HEK293T (cell line): ENCODE results near the gene SHC4.

Experiments used
- CTCF ChIA-PET: fragments of 350-600 bp; formaldehyde crosslinking; extraction: SDS; loops from one replicate; lab custom pipeline; 2021; ENCODE audit warnings: antibody characterized with exemption, inconsistent platforms; lab: Yijun Ruan, JAX
- POLR2A ChIA-PET: fragments of 350-600 bp; formaldehyde crosslinking; extraction: SDS; loops from one replicate; lab custom pipeline; 2020; ENCODE audit warnings: antibody characterized with exemption, inconsistent platforms; lab: Yijun Ruan, JAX
- DNase-seq: peaks from one replicate; pipeline ENCODE4 v3.0.0; 2012; ENCODE audit warnings: mixed read lengths; ENCODE audit errors: extremely low spot score
- ARNT ChIP-seq: fragments of 450-650 bp; IDR thresholded peaks from 2 replicates; pipeline ENCODE4 v1.6.1; 2017; ENCODE audit warnings: mild to moderate bottlenecking
- BHLHE40 ChIP-seq: fragments of 450-650 bp; IDR thresholded peaks from 2 replicates; pipeline ENCODE4 v1.6.1; 2016; ENCODE audit warnings: mild to moderate bottlenecking, moderate library complexity, borderline replicate concordance
- CTBP1 ChIP-seq: fragments of 450-650 bp; IDR thresholded peaks from 2 replicates; pipeline ENCODE4 v1.6.1; 2016; ENCODE audit warnings: borderline replicate concordance
- ELF4 ChIP-seq: fragments of 450-650 bp; IDR thresholded peaks from 2 replicates; pipeline ENCODE4 v1.6.1; 2017; ENCODE audit warnings: antibody characterized with exemption
- FOXA1 ChIP-seq: fragments of 450-650 bp; IDR thresholded peaks from 2 replicates; pipeline ENCODE4 v1.6.1; 2016; ENCODE audit warnings: mild to moderate bottlenecking
- FOXK2 ChIP-seq: fragments of 450-650 bp; IDR thresholded peaks from 2 replicates; pipeline ENCODE4 v1.6.1; 2016; ENCODE audit warnings: mild to moderate bottlenecking
- FOXM1 ChIP-seq: fragments of 450-650 bp; IDR thresholded peaks from 2 replicates; pipeline ENCODE4 v1.6.1; 2017; ENCODE audit warnings: mild to moderate bottlenecking, borderline replicate concordance
- HDGF ChIP-seq: fragments of 450-650 bp; IDR thresholded peaks from 2 replicates; pipeline ENCODE4 v1.6.1; 2017; ENCODE audit warnings: antibody characterized with exemption, borderline replicate concordance
- L3MBTL2 ChIP-seq: fragments of 450-650 bp; conservative IDR thresholded peaks from 2 replicates; pipeline ENCODE4 v1.6.1; 2016; ENCODE audit warnings: mild to moderate bottlenecking
- LEF1 ChIP-seq: fragments of 450-650 bp; IDR thresholded peaks from 2 replicates; pipeline ENCODE4 v1.6.1; 2017; ENCODE audit warnings: mild to moderate bottlenecking, borderline replicate concordance
- NFRKB ChIP-seq: fragments of 450-650 bp; IDR thresholded peaks from 2 replicates; pipeline ENCODE4 v1.6.1; 2016; ENCODE audit warnings: mild to moderate bottlenecking, moderate library complexity
- PKNOX1 ChIP-seq: fragments of 450-650 bp; IDR thresholded peaks from 2 replicates; pipeline ENCODE4 v1.6.1; 2016
- SP1 ChIP-seq: fragments of 450-650 bp; IDR thresholded peaks from 2 replicates; pipeline ENCODE4 v1.6.1; 2017
- SUZ12 ChIP-seq: fragments of 450-650 bp; IDR thresholded peaks from 2 replicates; pipeline ENCODE4 v1.6.1; 2016; ENCODE audit warnings: mild to moderate bottlenecking
- TARDBP ChIP-seq: fragments of 450-650 bp; IDR thresholded peaks from 2 replicates; pipeline ENCODE4 v1.6.1; 2016
- ZNF384 ChIP-seq: fragments of 450-650 bp; IDR thresholded peaks from 2 replicates; pipeline ENCODE4 v1.6.1; 2016

The SHC4 gene

GRCh38 chr15:48832648-48833047 is 131.1 kb downstream of the SHC4 start:
- ChIA-PET CTCF (no interaction called here), POLR2A (no interaction called here)
- no peak for TF ChIP-seq BHLHE40
- TF ChIP-seq LEF1: no peak
- TF ChIP-seq CTBP1: no peak
- no peak for DNase-seq

GRCh38 chr15:48828906-48829305 is 134.8 kb downstream of the SHC4 start:
- CTCF ChIA-PET: no interaction called here
- TF ChIP-seq FOXK2 (no peak), ZNF384 (no peak), ELF4 (no peak), HDGF (no peak), FOXM1 (no peak), NFRKB (no peak), CTBP1 (no peak), FOXA1 (no peak), LEF1 (no peak), BHLHE40 (no peak), ARNT (no peak), PKNOX1 (no peak), SP1 (no peak), SUZ12 (no peak), L3MBTL2 (no peak), TARDBP (no peak)
- DNase-seq: no peak
- POLR2A ChIA-PET: no interaction called here

GRCh38 chr15:48828471-48828870 is 135.2 kb downstream of the SHC4 start:
- TF ChIP-seq FOXA1 (no peak), L3MBTL2 (no peak), FOXM1 (no peak), BHLHE40 (no peak), CTBP1 (no peak), LEF1 (no peak), PKNOX1 (no peak), ARNT (no peak), NFRKB (no peak), ZNF384 (no peak), FOXK2 (no peak), ELF4 (no peak), SUZ12 (no peak), SP1 (no peak), HDGF (no peak), TARDBP (no peak)

GRCh38 chr15:48825075-48825474 is 138.6 kb downstream of the SHC4 start:
- TF ChIP-seq SP1 (no peak), ZNF384 (no peak), PKNOX1 (no peak), HDGF (no peak), FOXM1 (no peak), NFRKB (no peak), CTBP1 (no peak), BHLHE40 (no peak)
- DNase-seq: no peak
- CTCF ChIA-PET: no interaction called here
- POLR2A ChIA-PET: no interaction called here

More at GRCh38 chr15:48828471-48828870, 135.2 kb downstream of the SHC4 start:
- no peak for DNase-seq
- CTCF ChIA-PET: no interaction called here
- POLR2A ChIA-PET: no interaction called here

- no peak for DNase-seq
- POLR2A ChIA-PET: interaction anchor here (1.2 kb wide), 1 partner anchor 13 kb away, joined by 6 read pairs; the partner anchor contains the start of gene CEP152
- TF ChIP-seq ARNT (no peak), FOXM1 (no peak), NFRKB (no peak), L3MBTL2 (no peak), ZNF384 (no peak), FOXA1 (no peak), HDGF (no peak), TARDBP (no peak), BHLHE40 (no peak), FOXK2 (no peak), PKNOX1 (no peak), CTBP1 (no peak), SUZ12 (no peak)
- CTCF ChIA-PET: no interaction called here
Observed at GRCh38 chr15:48823706-48824105, 140.0 kb downstream of the SHC4 start.

- TF ChIP-seq PKNOX1: no peak
- TF ChIP-seq HDGF: no peak
- TF ChIP-seq SUZ12: no peak
- no peak for TF ChIP-seq FOXK2
- no peak for TF ChIP-seq ELF4
- TF ChIP-seq TARDBP: no peak
- TF ChIP-seq SP1: no peak
- TF ChIP-seq FOXA1: no peak
- TF ChIP-seq FOXM1: no peak
- TF ChIP-seq L3MBTL2: no peak
- no peak for TF ChIP-seq BHLHE40
- TF ChIP-seq NFRKB: no peak
- no peak for TF ChIP-seq LEF1
- no peak for TF ChIP-seq ARNT
- no peak for TF ChIP-seq ZNF384
- TF ChIP-seq CTBP1: no peak
- POLR2A ChIA-PET: interaction anchor here (1.2 kb wide), 1 partner anchor 12 kb away, joined by 6 read pairs; the partner anchor contains the start of gene CEP152
- DNase-seq: no peak
- CTCF ChIA-PET: interaction anchor here (0.7 kb wide), 1 partner anchor 12 kb away, joined by 3 read pairs; the partner anchor contains the start of gene CEP152
Observed at GRCh38 chr15:48823237-48823636, 140.5 kb downstream of the SHC4 start.
